ENCODE measurements around the gene NEXN. TPM values are rescaled to one million over a fixed set of nuclear protein-coding genes. Genes with fewer than 3 reads are reported as not detected.

NEXN gene
- polyA plus RNA-seq, 1 donor, result 288 TPM

Other genes with a start within 250 kb of the NEXN start
- gene ZZZ3, start 206.0 kb upstream of the NEXN start, polyA plus RNA-seq (ENCODE audit: insufficient read length), result 31.7 TPM
- 35.9 TPM for gene USP33, start 128.8 kb upstream of the NEXN start, polyA plus RNA-seq (ENCODE audit: insufficient read length)
- gene MIGA1, start 109.0 kb upstream of the NEXN start, polyA plus RNA-seq (ENCODE audit: insufficient read length), result 9.0 TPM
- gene FUBP1, start 90.4 kb downstream of the NEXN start, polyA plus RNA-seq (ENCODE audit: insufficient read length), result 174 TPM
- 87.0 TPM for gene DNAJB4, start 116.3 kb downstream of the NEXN start, polyA plus RNA-seq (ENCODE audit: insufficient read length)
- 0.78 TPM for gene GIPC2, start 157.3 kb downstream of the NEXN start, polyA plus RNA-seq (ENCODE audit: insufficient read length)

All from forelimb muscle (tissue), 1 donor.